MM.1S (cell line): ENCODE results near the gene ATXN10.

Experiments
- EZH2phosphoT487 ChIP-seq: fragments of 300-600 bp; sonication (generic); IDR thresholded peaks from 2 replicates; pipeline ENCODE4 v1.6.1; 2018; ENCODE audit warnings: antibody characterized with exemption, low read length
- TF ChIP-seq, protein P1 (sequence below): fragments of 300-600 bp; sonication (generic); IDR thresholded peaks from 2 replicates; pipeline ENCODE4 v1.5.1; 2016; ENCODE audit warnings: antibody characterized with exemption, low read length, mixed read lengths

DNA sequence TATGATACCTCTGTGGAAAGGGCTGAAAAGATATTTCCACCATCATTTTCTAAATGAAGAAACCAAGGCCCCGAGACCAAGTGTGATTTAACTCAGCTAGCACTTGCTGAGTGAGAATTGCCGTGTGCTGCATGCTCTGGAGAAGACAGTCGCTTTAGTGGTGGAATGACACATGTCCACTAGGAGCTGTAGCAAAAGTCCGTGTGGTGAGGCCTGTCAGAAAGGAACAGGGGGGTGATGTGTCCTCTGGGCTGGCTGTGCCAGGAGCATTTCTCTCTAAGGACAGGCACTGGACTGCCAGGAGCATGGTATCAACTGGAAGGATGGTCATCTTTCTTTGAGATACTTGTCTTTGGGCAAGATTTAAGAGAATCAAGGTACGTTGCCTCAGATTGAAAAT lies 72.8 kb downstream of the ATXN10 start:
- TF ChIP-seq, protein P1, sequence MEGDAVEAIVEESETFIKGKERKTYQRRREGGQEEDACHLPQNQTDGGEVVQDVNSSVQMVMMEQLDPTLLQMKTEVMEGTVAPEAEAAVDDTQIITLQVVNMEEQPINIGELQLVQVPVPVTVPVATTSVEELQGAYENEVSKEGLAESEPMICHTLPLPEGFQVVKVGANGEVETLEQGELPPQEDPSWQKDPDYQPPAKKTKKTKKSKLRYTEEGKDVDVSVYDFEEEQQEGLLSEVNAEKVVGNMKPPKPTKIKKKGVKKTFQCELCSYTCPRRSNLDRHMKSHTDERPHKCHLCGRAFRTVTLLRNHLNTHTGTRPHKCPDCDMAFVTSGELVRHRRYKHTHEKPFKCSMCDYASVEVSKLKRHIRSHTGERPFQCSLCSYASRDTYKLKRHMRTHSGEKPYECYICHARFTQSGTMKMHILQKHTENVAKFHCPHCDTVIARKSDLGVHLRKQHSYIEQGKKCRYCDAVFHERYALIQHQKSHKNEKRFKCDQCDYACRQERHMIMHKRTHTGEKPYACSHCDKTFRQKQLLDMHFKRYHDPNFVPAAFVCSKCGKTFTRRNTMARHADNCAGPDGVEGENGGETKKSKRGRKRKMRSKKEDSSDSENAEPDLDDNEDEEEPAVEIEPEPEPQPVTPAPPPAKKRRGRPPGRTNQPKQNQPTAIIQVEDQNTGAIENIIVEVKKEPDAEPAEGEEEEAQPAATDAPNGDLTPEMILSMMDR: no peak
- TF ChIP-seq EZH2phosphoT487: no peak
